Measurements from ENCODE around the gene SHROOM3.
A peak's percentile ranks its signal among the peaks of the same experiment; 100 is the strongest.

SHROOM3 gene

GRCh38 chr4:76698141-76698540 lies 263.1 kb downstream of the SHROOM3 start:
- no peaks in the 10 kb centered on the region for H3K36me3 ChIP-seq (ENCODE audit: control insufficient read depth in 1 of 2, insufficient read depth in 2 of 2, low read length in 2 of 2)
- no peaks in the 10 kb centered on the region for H3K27me3 ChIP-seq (ENCODE audit: control insufficient read depth in 1 of 2, insufficient read depth in 2 of 2, low read length in 2 of 2)
- peaks cover 24 to 69% of the 10 kb centered on the region in 2 donors for H3K4me1 ChIP-seq (ENCODE audit: control insufficient read depth in 1 of 2, insufficient read depth in 2 of 2, low read length in 2 of 2)
- H3K4me3 ChIP-seq (ENCODE audit: low read depth in 1 of 2, low read length in 2 of 2) = no peak overlapping the region
- no peaks in the 10 kb centered on the region for H3K9me3 ChIP-seq (ENCODE audit: control insufficient read depth in 1 of 2, low read length in 2 of 2)
- H3K27ac ChIP-seq (ENCODE audit: low read depth, low read length) = no peak overlapping the region
- H3K9ac ChIP-seq (ENCODE audit: low read depth in 1 of 2, low read length in 2 of 2) = no peak overlapping the region

GRCh38 chr4:76699751-76700310 lies 264.8 kb downstream of the SHROOM3 start:
- Histone ChIP-seq H3K4me3 (ENCODE audit: low read depth in 1 of 2, low read length in 2 of 2) (no peak overlapping the region), H3K27me3 (ENCODE audit: control insufficient read depth in 1 of 2, insufficient read depth in 2 of 2, low read length in 2 of 2) (no peaks in the 10 kb centered on the region), H3K36me3 (ENCODE audit: control insufficient read depth in 1 of 2, insufficient read depth in 2 of 2, low read length in 2 of 2) (no peaks in the 10 kb centered on the region), H3K4me1 (ENCODE audit: control insufficient read depth in 1 of 2, insufficient read depth in 2 of 2, low read length in 2 of 2) (peaks cover 33 to 76% of the 10 kb centered on the region in 2 donors), H3K27ac (ENCODE audit: low read depth, low read length) (no peak overlapping the region), H3K9me3 (ENCODE audit: control insufficient read depth in 1 of 2, low read length in 2 of 2) (no peaks in the 10 kb centered on the region), H3K9ac (ENCODE audit: low read depth in 1 of 2, low read length in 2 of 2) (no peak overlapping the region)

DNA sequence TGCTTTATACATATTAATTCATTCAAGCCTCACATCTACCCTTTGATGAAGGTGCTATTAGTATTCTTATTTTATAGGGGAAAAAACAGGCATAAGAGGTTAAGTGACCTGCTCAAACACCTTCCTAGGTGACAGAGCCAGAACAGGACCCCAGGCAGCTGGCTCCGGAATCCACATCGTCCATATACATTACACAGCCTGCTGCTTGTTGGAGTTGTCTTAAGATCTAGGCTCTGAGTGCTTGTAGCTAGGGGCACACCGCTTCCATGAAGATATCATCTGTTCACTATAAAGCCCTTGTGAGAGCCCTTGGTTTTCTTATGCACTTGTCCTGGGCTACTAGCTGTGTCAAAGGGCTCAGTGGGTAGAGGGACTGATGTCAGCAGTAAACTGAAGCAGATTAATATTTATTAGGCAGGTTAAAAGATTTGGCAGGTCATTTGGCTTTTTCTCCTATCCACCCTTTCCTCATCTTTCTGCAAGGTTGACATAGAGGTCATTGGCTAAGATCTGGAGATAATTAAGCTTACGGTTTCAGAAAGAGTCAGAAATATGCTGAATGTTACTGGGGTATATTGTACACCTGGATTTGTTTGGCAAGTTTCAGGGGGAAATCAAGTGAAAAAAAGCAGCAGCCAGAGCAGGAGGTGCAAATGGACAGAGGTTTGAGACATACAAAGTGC lies 267.6 kb downstream of the SHROOM3 start:
- Histone ChIP-seq H3K4me1 (ENCODE audit: control insufficient read depth in 1 of 2, insufficient read depth in 2 of 2, low read length in 2 of 2) (peaks cover 32 to 83% of the 10 kb centered on the region in 2 donors), H3K9ac (ENCODE audit: low read depth in 1 of 2, low read length in 2 of 2) (peak overlapping the region; percentile 15 to 26), H3K27me3 (ENCODE audit: control insufficient read depth in 1 of 2, insufficient read depth in 2 of 2, low read length in 2 of 2) (no peaks in the 10 kb centered on the region), H3K9me3 (ENCODE audit: control insufficient read depth in 1 of 2, low read length in 2 of 2) (no peaks in the 10 kb centered on the region), H3K27ac (ENCODE audit: low read depth, low read length) (peak overlapping the region; percentile 64), H3K4me3 (ENCODE audit: low read depth in 1 of 2, low read length in 2 of 2) (no peak overlapping the region), H3K36me3 (ENCODE audit: control insufficient read depth in 1 of 2, insufficient read depth in 2 of 2, low read length in 2 of 2) (no peaks in the 10 kb centered on the region)

DNA sequence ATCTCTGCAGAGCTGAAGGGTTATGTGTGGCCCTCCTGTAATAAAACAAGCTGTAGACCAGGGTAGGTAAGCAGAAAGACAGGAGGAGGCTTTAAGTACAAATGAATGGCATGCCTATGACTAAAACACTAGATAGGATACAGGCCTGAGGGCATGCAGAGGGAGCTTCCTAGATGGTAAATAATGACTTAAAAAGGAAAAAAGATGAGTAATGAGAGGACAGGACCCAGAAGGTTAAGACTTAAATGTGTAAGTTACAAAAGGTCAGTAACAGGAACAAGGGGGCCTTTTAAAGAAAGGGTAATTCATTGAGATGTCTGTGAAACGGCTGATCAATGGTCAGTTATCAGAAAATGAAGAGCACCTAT lies 268.1 kb downstream of the SHROOM3 start:
- H3K9ac ChIP-seq (ENCODE audit: low read depth in 1 of 2, low read length in 2 of 2) = peak overlapping the region in 1 of 2 donors; percentile 26
- H3K27ac ChIP-seq (ENCODE audit: low read depth, low read length) = peak overlapping the region; percentile 64
- no peak overlapping the region for H3K4me3 ChIP-seq (ENCODE audit: low read depth in 1 of 2, low read length in 2 of 2)
- no peaks in the 10 kb centered on the region for H3K27me3 ChIP-seq (ENCODE audit: control insufficient read depth in 1 of 2, insufficient read depth in 2 of 2, low read length in 2 of 2)
- H3K36me3 ChIP-seq (ENCODE audit: control insufficient read depth in 1 of 2, insufficient read depth in 2 of 2, low read length in 2 of 2) = no peaks in the 10 kb centered on the region
- H3K4me1 ChIP-seq (ENCODE audit: control insufficient read depth in 1 of 2, insufficient read depth in 2 of 2, low read length in 2 of 2) = peaks cover 37 to 80% of the 10 kb centered on the region in 2 donors
- no peaks in the 10 kb centered on the region for H3K9me3 ChIP-seq (ENCODE audit: control insufficient read depth in 1 of 2, low read length in 2 of 2)

GRCh38 chr4:76703676-76704075 lies 268.6 kb downstream of the SHROOM3 start:
- Histone ChIP-seq H3K27me3 (ENCODE audit: control insufficient read depth in 1 of 2, insufficient read depth in 2 of 2, low read length in 2 of 2) (no peaks in the 10 kb centered on the region), H3K4me1 (ENCODE audit: control insufficient read depth in 1 of 2, insufficient read depth in 2 of 2, low read length in 2 of 2) (peaks cover 37 to 75% of the 10 kb centered on the region in 2 donors), H3K27ac (ENCODE audit: low read depth, low read length) (peak overlapping the region; percentile 64), H3K9me3 (ENCODE audit: control insufficient read depth in 1 of 2, low read length in 2 of 2) (no peaks in the 10 kb centered on the region), H3K36me3 (ENCODE audit: control insufficient read depth in 1 of 2, insufficient read depth in 2 of 2, low read length in 2 of 2) (no peaks in the 10 kb centered on the region), H3K9ac (ENCODE audit: low read depth in 1 of 2, low read length in 2 of 2) (peak overlapping the region; percentile 25 to 26), H3K4me3 (ENCODE audit: low read depth in 1 of 2, low read length in 2 of 2) (no peak overlapping the region)

GRCh38 chr4:76704133-76704881 lies 269.3 kb downstream of the SHROOM3 start:
- Histone ChIP-seq H3K4me1 (ENCODE audit: control insufficient read depth in 1 of 2, insufficient read depth in 2 of 2, low read length in 2 of 2) (peaks cover 37 to 71% of the 10 kb centered on the region in 2 donors), H3K27me3 (ENCODE audit: control insufficient read depth in 1 of 2, insufficient read depth in 2 of 2, low read length in 2 of 2) (no peaks in the 10 kb centered on the region), H3K36me3 (ENCODE audit: control insufficient read depth in 1 of 2, insufficient read depth in 2 of 2, low read length in 2 of 2) (no peaks in the 10 kb centered on the region), H3K9me3 (ENCODE audit: control insufficient read depth in 1 of 2, low read length in 2 of 2) (no peaks in the 10 kb centered on the region), H3K27ac (ENCODE audit: low read depth, low read length) (peak overlapping the region; percentile 59), H3K9ac (ENCODE audit: low read depth in 1 of 2, low read length in 2 of 2) (peak overlapping the region; percentile 42 to 55), H3K4me3 (ENCODE audit: low read depth in 1 of 2, low read length in 2 of 2) (no peak overlapping the region)

GRCh38 chr4:76705472-76705871 lies 270.4 kb downstream of the SHROOM3 start:
- Histone ChIP-seq H3K27me3 (ENCODE audit: control insufficient read depth in 1 of 2, insufficient read depth in 2 of 2, low read length in 2 of 2) (no peaks in the 10 kb centered on the region), H3K4me3 (ENCODE audit: low read depth in 1 of 2, low read length in 2 of 2) (no peak overlapping the region), H3K9ac (ENCODE audit: low read depth in 1 of 2, low read length in 2 of 2) (no peak overlapping the region), H3K4me1 (ENCODE audit: control insufficient read depth in 1 of 2, insufficient read depth in 2 of 2, low read length in 2 of 2) (peaks cover 40 to 61% of the 10 kb centered on the region in 2 donors), H3K27ac (ENCODE audit: low read depth, low read length) (peak overlapping the region; percentile 59), H3K9me3 (ENCODE audit: control insufficient read depth in 1 of 2, low read length in 2 of 2) (no peaks in the 10 kb centered on the region), H3K36me3 (ENCODE audit: control insufficient read depth in 1 of 2, insufficient read depth in 2 of 2, low read length in 2 of 2) (no peaks in the 10 kb centered on the region)

DNA sequence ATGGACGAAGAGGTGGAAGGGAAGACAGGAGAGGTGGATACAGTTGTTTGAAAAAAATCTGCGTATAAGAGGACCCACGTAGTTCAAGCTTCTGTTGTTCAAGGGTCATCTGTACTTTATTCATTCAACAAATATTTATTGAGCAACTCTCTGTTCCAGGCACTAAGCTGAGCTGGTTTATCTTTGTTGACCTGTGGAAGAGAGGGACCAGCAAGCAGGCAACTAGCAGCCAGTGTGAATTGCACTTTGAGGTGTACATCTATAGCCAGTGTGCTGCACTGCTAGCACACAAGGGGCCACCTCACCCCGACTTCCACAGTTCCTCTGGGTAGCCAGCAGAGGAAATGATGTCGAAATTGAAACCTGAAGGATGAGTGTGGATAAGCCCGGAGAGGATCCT lies 271.6 kb downstream of the SHROOM3 start:
- Histone ChIP-seq H3K9ac (ENCODE audit: low read depth in 1 of 2, low read length in 2 of 2) (no peak overlapping the region), H3K9me3 (ENCODE audit: control insufficient read depth in 1 of 2, low read length in 2 of 2) (no peaks in the 10 kb centered on the region), H3K36me3 (ENCODE audit: control insufficient read depth in 1 of 2, insufficient read depth in 2 of 2, low read length in 2 of 2) (peaks cover 6 to 8% of the 10 kb centered on the region in 2 donors), H3K4me1 (ENCODE audit: control insufficient read depth in 1 of 2, insufficient read depth in 2 of 2, low read length in 2 of 2) (peaks cover 40 to 55% of the 10 kb centered on the region in 2 donors), H3K27ac (ENCODE audit: low read depth, low read length) (no peak overlapping the region), H3K27me3 (ENCODE audit: control insufficient read depth in 1 of 2, insufficient read depth in 2 of 2, low read length in 2 of 2) (no peaks in the 10 kb centered on the region), H3K4me3 (ENCODE audit: low read depth in 1 of 2, low read length in 2 of 2) (no peak overlapping the region)

DNA sequence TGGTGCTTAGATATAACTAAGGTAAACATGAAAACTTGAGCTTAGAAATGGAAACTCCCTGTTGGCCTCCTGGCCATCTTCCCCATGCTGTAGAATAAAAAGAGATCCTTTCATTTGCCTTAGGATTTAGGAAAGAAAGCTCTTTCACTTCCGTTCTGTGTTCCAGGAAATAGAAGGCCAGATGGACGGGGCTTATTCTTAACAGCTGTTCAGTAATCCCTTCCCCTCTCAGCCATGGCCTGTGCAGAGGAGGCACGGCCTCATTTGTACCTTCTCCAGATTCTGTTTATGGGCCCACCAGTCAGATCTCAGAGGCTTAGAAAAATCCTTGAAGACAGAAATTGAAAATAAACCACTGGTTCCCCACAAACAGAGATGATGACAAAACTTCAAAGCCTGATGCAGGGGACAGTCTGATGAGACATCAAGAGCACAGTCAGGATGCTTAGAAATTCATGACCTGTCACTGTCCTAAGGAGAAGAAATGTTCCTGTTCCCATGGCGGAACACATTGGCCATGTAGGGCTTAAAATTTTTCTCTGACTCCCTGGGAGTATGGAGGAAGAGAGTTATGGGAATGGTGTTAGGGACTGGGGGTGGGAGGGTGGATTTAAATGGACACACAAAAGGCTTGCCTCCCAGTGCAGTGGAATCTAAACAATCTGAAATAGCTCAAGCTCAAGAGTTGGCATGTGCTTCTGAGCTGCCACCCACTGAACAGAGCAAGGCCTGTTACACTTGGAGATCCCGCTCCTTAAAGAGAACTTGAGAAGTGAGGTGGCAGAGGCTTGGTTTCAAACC lies 274.1 kb downstream of the SHROOM3 start:
- Histone ChIP-seq H3K4me1 (ENCODE audit: control insufficient read depth in 1 of 2, insufficient read depth in 2 of 2, low read length in 2 of 2) (peaks cover 24 to 41% of the 10 kb centered on the region in 2 donors), H3K36me3 (ENCODE audit: control insufficient read depth in 1 of 2, insufficient read depth in 2 of 2, low read length in 2 of 2) (peaks cover 6 to 16% of the 10 kb centered on the region in 2 donors), H3K4me3 (ENCODE audit: low read depth in 1 of 2, low read length in 2 of 2) (no peak overlapping the region), H3K27me3 (ENCODE audit: control insufficient read depth in 1 of 2, insufficient read depth in 2 of 2, low read length in 2 of 2) (no peaks in the 10 kb centered on the region), H3K27ac (ENCODE audit: low read depth, low read length) (no peak overlapping the region), H3K9me3 (ENCODE audit: control insufficient read depth in 1 of 2, low read length in 2 of 2) (no peaks in the 10 kb centered on the region), H3K9ac (ENCODE audit: low read depth in 1 of 2, low read length in 2 of 2) (no peak overlapping the region)

DNA sequence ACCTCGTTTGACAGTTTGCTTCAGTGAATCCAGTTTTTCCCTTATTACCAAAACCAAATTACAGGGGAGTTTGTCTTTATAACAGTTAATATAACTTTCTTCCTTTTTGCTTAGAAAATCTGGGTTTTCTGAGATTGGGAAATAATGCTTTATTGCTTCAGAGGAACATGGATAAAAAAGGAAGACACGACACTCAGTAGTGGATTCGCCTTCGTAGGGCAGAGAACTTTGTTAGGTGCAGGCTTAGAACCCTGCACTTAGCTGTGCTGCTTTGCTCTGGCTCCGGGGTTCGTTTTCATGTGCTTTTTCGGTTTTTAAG lies 274.7 kb downstream of the SHROOM3 start:
- H3K9ac ChIP-seq (ENCODE audit: low read depth in 1 of 2, low read length in 2 of 2) = no peak overlapping the region
- no peaks in the 10 kb centered on the region for H3K9me3 ChIP-seq (ENCODE audit: control insufficient read depth in 1 of 2, low read length in 2 of 2)
- peaks cover 18 to 37% of the 10 kb centered on the region in 2 donors for H3K4me1 ChIP-seq (ENCODE audit: control insufficient read depth in 1 of 2, insufficient read depth in 2 of 2, low read length in 2 of 2)
- H3K4me3 ChIP-seq (ENCODE audit: low read depth in 1 of 2, low read length in 2 of 2) = no peak overlapping the region
- H3K36me3 ChIP-seq (ENCODE audit: control insufficient read depth in 1 of 2, insufficient read depth in 2 of 2, low read length in 2 of 2) = peaks cover 6 to 16% of the 10 kb centered on the region in 2 donors
- no peak overlapping the region for H3K27ac ChIP-seq (ENCODE audit: low read depth, low read length)
- no peaks in the 10 kb centered on the region for H3K27me3 ChIP-seq (ENCODE audit: control insufficient read depth in 1 of 2, insufficient read depth in 2 of 2, low read length in 2 of 2)

Measured in duodenal mucosa (tissue), 2 donors.